ENCODE results near the gene KLHL21.
"Not testable (repeated sequence)": the region's sequence is repeated elsewhere in the genome, so short reads cannot be mapped to it uniquely, and the experiment has no call there.

Gene KLHL21, protein sequence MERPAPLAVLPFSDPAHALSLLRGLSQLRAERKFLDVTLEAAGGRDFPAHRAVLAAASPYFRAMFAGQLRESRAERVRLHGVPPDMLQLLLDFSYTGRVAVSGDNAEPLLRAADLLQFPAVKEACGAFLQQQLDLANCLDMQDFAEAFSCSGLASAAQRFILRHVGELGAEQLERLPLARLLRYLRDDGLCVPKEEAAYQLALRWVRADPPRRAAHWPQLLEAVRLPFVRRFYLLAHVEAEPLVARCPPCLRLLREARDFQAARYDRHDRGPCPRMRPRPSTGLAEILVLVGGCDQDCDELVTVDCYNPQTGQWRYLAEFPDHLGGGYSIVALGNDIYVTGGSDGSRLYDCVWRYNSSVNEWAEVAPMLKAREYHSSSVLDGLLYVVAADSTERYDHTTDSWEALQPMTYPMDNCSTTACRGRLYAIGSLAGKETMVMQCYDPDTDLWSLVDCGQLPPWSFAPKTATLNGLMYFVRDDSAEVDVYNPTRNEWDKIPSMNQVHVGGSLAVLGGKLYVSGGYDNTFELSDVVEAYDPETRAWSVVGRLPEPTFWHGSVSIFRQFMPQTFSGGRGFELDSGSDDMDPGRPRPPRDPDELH

DNA sequence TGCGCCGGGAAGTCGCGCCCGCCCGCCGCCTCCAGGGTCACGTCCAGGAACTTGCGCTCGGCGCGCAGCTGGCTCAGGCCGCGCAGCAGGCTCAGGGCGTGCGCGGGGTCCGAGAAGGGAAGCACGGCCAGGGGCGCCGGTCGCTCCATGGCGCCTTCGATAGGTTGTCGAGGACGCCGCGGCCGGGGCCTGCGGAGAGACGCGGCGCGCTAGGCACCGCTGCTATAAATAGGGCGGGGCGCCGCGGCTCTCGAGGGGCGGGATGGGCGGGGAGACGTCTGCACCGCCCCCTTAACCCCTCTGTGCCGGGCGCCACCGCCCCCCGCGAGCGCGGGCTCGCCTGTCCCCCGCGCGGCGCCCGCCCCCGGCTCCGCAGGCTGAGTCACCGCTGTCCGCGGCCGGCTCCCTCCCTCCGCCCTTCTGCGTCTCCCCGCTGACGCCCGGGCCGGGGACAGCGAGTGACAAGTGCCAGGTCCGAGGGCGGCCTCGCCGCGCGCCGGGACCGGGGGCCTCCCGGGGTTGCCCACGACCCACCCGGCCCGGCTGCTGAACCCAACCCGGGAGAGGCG lies at the start of gene KLHL21:
KLHL21 (minus strand) TSS at position 201 of the 569 bp plus-strand sequence; CDS start at position 149, 52 bp downstream.
- no peaks in the 10 kb centered on the region for H3K36me3 ChIP-seq (ENCODE audit: control insufficient read depth, insufficient read depth, low read length)
- H3K4me1 ChIP-seq (ENCODE audit: control insufficient read depth, insufficient read depth, low read length) = peaks cover 36% of the 10 kb centered on the region
- no peaks in the 10 kb centered on the region for H3K27me3 ChIP-seq (ENCODE audit: control insufficient read depth, insufficient read depth, low read length)
- H3K4me3 ChIP-seq (ENCODE audit: low read length) = peak within 1 kb of the TSS; percentile 82
- H3K9me3 ChIP-seq (ENCODE audit: control insufficient read depth, low read length) = no peaks in the 10 kb centered on the region
- peak within 1 kb of the TSS; percentile 91 for H3K9ac ChIP-seq (ENCODE audit: low read length)

DNA sequence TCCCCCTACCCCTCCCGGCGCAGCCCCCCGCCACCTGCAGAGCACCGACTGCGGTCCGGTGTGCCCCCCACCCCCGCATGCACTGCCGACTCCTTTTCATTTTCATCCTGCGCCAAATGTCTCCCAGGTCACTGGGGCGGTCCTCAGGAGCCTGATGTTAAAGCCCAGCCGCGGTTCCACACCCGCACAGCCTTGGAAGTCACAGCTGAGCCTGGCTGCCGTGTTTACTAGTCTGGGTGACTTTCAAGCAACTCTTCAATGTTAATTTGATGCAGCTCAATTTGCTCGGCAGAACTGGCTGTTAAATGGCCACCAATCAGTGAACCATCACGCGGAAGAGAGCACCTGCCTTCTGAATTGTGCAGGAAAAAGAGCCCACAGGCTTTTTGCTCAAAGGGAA lies 49.2 kb upstream of the KLHL21 start:
- peaks cover 8% of the 10 kb centered on the region for H3K36me3 ChIP-seq (ENCODE audit: control insufficient read depth, insufficient read depth, low read length)
- no peaks in the 10 kb centered on the region for H3K9me3 ChIP-seq (ENCODE audit: control insufficient read depth, low read length)
- no peak overlapping the region for H3K9ac ChIP-seq (ENCODE audit: low read length)
- no peak overlapping the region for H3K4me3 ChIP-seq (ENCODE audit: low read length)
- H3K27me3 ChIP-seq (ENCODE audit: control insufficient read depth, insufficient read depth, low read length) = no peaks in the 10 kb centered on the region
- no peaks in the 10 kb centered on the region for H3K4me1 ChIP-seq (ENCODE audit: control insufficient read depth, insufficient read depth, low read length)

DNA sequence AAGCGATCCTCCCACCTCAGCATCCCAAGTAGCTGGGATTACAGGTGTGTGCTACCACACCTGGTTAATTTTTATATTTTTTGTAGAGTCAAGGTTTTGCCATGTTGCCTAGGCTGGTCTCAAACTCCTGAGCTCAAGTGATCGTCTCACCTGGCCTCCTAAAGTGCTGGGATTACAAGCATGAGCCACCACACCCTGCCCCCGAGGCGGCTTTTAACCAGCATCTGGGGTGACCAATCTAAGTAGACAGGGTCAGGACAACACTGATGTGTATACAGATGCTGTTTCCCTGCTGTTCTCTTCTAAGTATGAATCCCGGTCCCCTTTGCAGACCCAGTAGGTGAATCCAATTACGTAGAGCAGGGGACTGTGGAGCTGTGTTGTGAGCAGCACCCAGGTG lies 45.9 kb upstream of the KLHL21 start:
- Histone ChIP-seq H3K36me3 (ENCODE audit: control insufficient read depth, insufficient read depth, low read length) (peaks cover 16% of the 10 kb centered on the region), H3K9me3 (ENCODE audit: control insufficient read depth, low read length) (no peaks in the 10 kb centered on the region), H3K4me1 (ENCODE audit: control insufficient read depth, insufficient read depth, low read length) (no peaks in the 10 kb centered on the region), H3K9ac (ENCODE audit: low read length) (no peak overlapping the region), H3K27me3 (ENCODE audit: control insufficient read depth, insufficient read depth, low read length) (no peaks in the 10 kb centered on the region), H3K4me3 (ENCODE audit: low read length) (no peak overlapping the region)

DNA sequence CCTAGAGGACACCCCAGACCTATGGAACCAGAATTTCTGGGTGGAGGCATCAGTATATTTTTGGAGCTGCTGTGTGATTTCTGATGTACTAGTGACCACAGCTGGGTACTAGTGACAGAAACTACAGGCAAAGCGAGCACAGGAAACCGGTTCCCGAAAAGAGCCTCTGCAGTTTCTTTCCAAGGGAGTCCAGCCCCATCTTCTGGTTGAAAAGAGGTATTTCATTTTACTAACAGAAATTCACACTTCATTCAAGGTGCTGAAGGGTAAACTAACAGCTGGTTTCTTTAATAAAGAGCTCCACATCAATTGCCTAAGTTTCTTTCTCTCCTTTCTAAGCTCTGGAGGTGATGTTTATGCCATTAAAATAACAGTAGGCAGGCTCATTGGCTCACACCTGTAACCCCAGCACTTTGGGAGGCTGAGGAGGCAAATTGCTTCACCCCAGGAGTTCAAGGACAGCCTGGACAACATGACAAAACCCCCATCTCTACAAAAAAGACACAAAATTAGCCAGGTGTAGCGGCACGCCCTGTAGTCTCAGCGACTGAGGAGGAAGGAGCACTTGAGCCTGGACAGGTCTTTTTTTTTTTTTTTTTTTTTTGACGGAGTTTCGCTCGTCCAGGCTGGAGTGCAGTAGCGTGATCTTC lies 44.0 kb upstream of the KLHL21 start:
- peaks cover 8% of the 10 kb centered on the region for H3K36me3 ChIP-seq (ENCODE audit: control insufficient read depth, insufficient read depth, low read length)
- H3K4me3 ChIP-seq (ENCODE audit: low read length) = no peak overlapping the region
- no peak overlapping the region for H3K9ac ChIP-seq (ENCODE audit: low read length)
- H3K4me1 ChIP-seq (ENCODE audit: control insufficient read depth, insufficient read depth, low read length) = no peaks in the 10 kb centered on the region
- no peaks in the 10 kb centered on the region for H3K9me3 ChIP-seq (ENCODE audit: control insufficient read depth, low read length)
- no peaks in the 10 kb centered on the region for H3K27me3 ChIP-seq (ENCODE audit: control insufficient read depth, insufficient read depth, low read length)

GRCh38 chr1:6645018-6645417 lies 42.3 kb upstream of the KLHL21 start:
- Histone ChIP-seq H3K36me3 (ENCODE audit: control insufficient read depth, insufficient read depth, low read length) (peaks cover 8% of the 10 kb centered on the region), H3K4me1 (ENCODE audit: control insufficient read depth, insufficient read depth, low read length) (no peaks in the 10 kb centered on the region), H3K9ac (ENCODE audit: low read length) (no peak overlapping the region), H3K4me3 (ENCODE audit: low read length) (no peak overlapping the region), H3K9me3 (ENCODE audit: control insufficient read depth, low read length) (no peaks in the 10 kb centered on the region), H3K27me3 (ENCODE audit: control insufficient read depth, insufficient read depth, low read length) (no peaks in the 10 kb centered on the region)

- H3K36me3 ChIP-seq (ENCODE audit: control insufficient read depth, insufficient read depth, low read length); H3K9ac ChIP-seq (ENCODE audit: low read length); H3K27me3 ChIP-seq (ENCODE audit: control insufficient read depth, insufficient read depth, low read length); H3K4me1 ChIP-seq (ENCODE audit: control insufficient read depth, insufficient read depth, low read length); H3K9me3 ChIP-seq (ENCODE audit: control insufficient read depth, low read length); H3K4me3 ChIP-seq (ENCODE audit: low read length): not testable (repeated sequence)
Observed at GRCh38 chr1:6640867-6641266, 38.2 kb upstream of the KLHL21 start.

GRCh38 chr1:6638226-6638625 lies 35.6 kb upstream of the KLHL21 start:
- H3K4me3 ChIP-seq (ENCODE audit: low read length) = no peak overlapping the region

GRCh38 chr1:6637770-6638169 lies 35.1 kb upstream of the KLHL21 start:
- peaks cover 4% of the 10 kb centered on the region for H3K36me3 ChIP-seq (ENCODE audit: control insufficient read depth, insufficient read depth, low read length)
- H3K9me3 ChIP-seq (ENCODE audit: control insufficient read depth, low read length) = no peaks in the 10 kb centered on the region
- no peak overlapping the region for H3K9ac ChIP-seq (ENCODE audit: low read length)
- H3K4me1 ChIP-seq (ENCODE audit: control insufficient read depth, insufficient read depth, low read length) = no peaks in the 10 kb centered on the region
- H3K27me3 ChIP-seq (ENCODE audit: control insufficient read depth, insufficient read depth, low read length) = no peaks in the 10 kb centered on the region
- H3K4me3 ChIP-seq (ENCODE audit: low read length) = no peak overlapping the region

More at GRCh38 chr1:6638226-6638625, 35.6 kb upstream of the KLHL21 start:
- H3K36me3 ChIP-seq (ENCODE audit: control insufficient read depth, insufficient read depth, low read length) = peaks cover 4% of the 10 kb centered on the region
- no peaks in the 10 kb centered on the region for H3K4me1 ChIP-seq (ENCODE audit: control insufficient read depth, insufficient read depth, low read length)
- H3K9ac ChIP-seq (ENCODE audit: low read length) = no peak overlapping the region
- H3K27me3 ChIP-seq (ENCODE audit: control insufficient read depth, insufficient read depth, low read length) = no peaks in the 10 kb centered on the region
- no peaks in the 10 kb centered on the region for H3K9me3 ChIP-seq (ENCODE audit: control insufficient read depth, low read length)

DNA sequence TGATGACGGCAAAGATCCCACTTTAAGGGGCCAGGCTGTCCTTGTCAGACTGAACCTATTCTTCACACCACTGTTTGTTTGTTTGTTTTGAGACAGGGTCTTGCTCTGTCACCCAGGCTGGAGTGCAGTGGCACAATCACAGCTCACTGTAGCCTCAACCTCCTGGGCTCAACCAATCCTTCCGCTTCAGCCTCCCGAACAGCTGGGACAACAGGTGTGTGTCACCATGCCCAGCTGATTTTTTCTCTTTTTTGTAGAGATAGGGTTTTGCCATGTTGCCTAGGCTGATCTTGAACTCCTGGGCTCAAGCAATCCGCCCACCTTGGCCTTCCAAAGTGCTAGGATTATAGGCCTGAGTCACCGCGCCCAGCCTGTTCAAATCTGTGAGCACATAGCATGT lies 34.1 kb upstream of the KLHL21 start:
- H3K9ac ChIP-seq (ENCODE audit: low read length); H3K4me3 ChIP-seq (ENCODE audit: low read length); H3K9me3 ChIP-seq (ENCODE audit: control insufficient read depth, low read length); H3K4me1 ChIP-seq (ENCODE audit: control insufficient read depth, insufficient read depth, low read length); H3K36me3 ChIP-seq (ENCODE audit: control insufficient read depth, insufficient read depth, low read length); H3K27me3 ChIP-seq (ENCODE audit: control insufficient read depth, insufficient read depth, low read length): not testable (repeated sequence)

DNA sequence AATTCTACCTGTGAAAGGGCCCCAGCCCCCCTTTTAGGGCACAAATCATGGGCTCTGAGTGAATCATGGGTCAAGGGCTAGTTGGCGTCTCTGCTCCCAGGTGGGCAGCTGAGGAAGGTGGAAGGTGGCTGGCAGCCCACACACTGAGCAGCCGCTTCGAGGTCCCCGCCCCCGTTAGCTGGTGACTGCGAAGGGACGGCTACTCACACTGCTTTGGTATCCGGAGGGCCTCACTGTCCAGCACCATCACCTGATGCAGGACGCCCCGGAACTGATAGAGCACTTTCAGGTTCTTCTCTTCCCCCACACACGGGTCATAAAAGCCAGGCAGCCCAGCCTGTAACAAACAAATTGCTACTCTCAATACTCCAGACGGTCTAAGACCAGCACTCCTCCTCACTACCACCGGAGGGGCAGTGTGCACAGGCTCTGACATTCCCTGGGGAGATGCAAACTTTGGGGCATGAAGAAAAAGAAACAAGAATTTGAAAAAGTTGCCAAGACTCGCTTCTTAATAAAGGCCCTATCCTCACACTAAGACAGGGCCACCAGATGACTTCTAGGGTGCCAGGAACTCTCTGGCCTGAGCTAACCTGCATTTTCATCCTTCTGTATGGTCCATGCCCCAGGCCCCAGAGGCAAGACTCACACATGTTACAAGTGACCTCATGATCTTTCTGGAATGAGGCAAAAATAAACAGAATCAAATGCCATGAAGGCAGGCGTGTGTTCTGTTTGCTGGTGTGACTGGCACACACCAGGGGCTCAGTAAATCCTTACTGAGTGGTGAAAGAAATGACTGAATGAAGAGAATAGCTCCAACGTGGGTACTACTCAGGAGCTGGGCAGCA lies 33.5 kb upstream of the KLHL21 start:
- Histone ChIP-seq H3K4me1 (ENCODE audit: control insufficient read depth, insufficient read depth, low read length) (no peaks in the 10 kb centered on the region), H3K9ac (ENCODE audit: low read length) (no peak overlapping the region), H3K4me3 (ENCODE audit: low read length) (no peak overlapping the region), H3K9me3 (ENCODE audit: control insufficient read depth, low read length) (no peaks in the 10 kb centered on the region), H3K36me3 (ENCODE audit: control insufficient read depth, insufficient read depth, low read length) (peaks cover 4% of the 10 kb centered on the region), H3K27me3 (ENCODE audit: control insufficient read depth, insufficient read depth, low read length) (no peaks in the 10 kb centered on the region)

DNA sequence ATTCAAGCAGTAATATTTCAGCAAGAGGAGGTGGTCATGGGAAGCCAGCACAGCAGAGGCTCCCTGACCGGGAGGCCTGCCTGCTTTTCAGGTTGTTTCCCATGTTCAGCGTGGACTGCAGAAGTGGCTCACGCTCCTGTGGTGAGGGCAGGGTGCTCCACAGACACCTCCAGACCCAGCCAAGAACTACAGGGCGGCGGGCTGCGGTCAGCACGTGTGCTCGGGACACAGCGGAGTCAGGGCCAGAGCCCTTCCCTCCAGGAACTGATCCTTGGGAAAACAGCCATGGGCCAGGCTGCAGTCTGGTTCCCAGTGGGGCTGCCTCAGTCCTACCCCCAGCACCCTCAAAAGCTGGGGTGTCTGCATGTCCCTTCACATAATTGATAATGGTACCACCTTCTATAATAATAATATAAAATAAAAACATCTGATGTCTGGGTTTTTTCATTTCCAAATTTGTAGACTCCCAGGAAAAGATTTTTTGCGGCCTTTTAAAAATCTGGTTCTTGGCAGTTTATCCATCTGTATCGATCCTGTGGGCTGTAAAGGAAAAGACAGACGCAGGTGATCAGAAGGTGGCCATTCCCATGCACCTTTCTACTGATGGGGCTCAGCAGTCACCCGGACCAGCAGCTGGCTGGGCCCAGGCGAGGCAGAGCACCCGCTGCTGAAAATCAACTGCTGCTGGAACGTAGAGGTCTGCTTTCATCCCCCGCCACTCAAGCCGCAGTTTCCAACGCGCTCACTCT lies 32.7 kb upstream of the KLHL21 start:
- H3K4me3 ChIP-seq (ENCODE audit: low read length) = no peak overlapping the region
- H3K4me1 ChIP-seq (ENCODE audit: control insufficient read depth, insufficient read depth, low read length) = no peaks in the 10 kb centered on the region
- H3K27me3 ChIP-seq (ENCODE audit: control insufficient read depth, insufficient read depth, low read length) = no peaks in the 10 kb centered on the region
- no peak overlapping the region for H3K9ac ChIP-seq (ENCODE audit: low read length)
- peaks cover 4% of the 10 kb centered on the region for H3K36me3 ChIP-seq (ENCODE audit: control insufficient read depth, insufficient read depth, low read length)
- H3K9me3 ChIP-seq (ENCODE audit: control insufficient read depth, low read length) = no peaks in the 10 kb centered on the region
